ENCODE measurements around the gene DNER.
A peak's percentile ranks its signal among the peaks of the same experiment; 100 is the strongest.

Gene DNER

DNA sequence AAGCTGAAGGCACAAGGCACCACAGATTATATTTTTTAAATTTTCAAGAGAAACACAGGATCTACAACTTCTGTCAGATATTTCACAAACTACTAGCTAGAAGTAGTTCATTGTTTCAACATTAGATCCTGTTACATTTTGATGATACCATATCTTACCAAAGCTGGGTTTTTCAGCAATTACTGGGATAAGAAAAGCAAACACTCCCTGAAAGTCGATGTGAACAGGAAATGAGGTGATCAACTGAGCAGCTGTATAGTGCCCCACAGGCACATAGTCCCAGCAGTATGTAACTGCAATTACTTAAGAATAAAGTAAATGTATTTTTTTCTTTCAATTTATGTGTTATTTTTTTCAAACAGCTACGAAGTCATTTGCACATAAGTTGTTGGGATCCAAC is 103.5 kb downstream of the DNER start:
- no peak overlapping the region for H3K4me3 ChIP-seq (ENCODE audit: low read depth, low read length)
- H3K27ac ChIP-seq: peak overlapping the region; percentile 92
- no peaks in the 10 kb centered on the region for H3K36me3 ChIP-seq (replicated peaks)
- no peaks in the 10 kb centered on the region for H3K27me3 ChIP-seq (replicated peaks)
- peak; percentile 32 for DNase-seq
- in situ Hi-C loops (cut with HindIII; ENCODE audit: low pct_ligation_motif_present, low sequenced_read_pairs): no loop called here
- TF ChIP-seq, protein P1, sequence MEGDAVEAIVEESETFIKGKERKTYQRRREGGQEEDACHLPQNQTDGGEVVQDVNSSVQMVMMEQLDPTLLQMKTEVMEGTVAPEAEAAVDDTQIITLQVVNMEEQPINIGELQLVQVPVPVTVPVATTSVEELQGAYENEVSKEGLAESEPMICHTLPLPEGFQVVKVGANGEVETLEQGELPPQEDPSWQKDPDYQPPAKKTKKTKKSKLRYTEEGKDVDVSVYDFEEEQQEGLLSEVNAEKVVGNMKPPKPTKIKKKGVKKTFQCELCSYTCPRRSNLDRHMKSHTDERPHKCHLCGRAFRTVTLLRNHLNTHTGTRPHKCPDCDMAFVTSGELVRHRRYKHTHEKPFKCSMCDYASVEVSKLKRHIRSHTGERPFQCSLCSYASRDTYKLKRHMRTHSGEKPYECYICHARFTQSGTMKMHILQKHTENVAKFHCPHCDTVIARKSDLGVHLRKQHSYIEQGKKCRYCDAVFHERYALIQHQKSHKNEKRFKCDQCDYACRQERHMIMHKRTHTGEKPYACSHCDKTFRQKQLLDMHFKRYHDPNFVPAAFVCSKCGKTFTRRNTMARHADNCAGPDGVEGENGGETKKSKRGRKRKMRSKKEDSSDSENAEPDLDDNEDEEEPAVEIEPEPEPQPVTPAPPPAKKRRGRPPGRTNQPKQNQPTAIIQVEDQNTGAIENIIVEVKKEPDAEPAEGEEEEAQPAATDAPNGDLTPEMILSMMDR (IDR thresholded peaks at IDR 0.05; ENCODE audit: low read depth, low read length, missing control alignments): no peak

DNA sequence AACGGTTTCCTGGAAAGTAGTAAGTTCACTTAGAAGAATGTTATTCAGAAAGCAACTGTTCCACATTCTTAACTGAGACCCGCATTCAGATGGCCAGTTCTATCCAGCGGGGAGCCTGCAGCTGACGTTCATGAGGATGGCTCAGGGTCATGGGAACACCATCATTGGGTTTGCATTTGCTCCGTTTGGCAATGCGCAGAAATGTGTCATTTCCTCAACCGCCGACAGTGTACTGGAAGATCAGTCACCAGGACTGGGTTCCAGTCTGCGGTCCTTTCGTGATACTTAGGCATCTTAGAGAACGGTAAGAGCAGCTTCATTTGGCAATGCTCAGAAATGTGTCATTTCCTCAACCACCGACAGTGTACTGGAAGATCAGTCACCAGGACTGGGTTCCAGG is 104.0 kb downstream of the DNER start:
- no peaks in the 10 kb centered on the region for H3K27me3 ChIP-seq (replicated peaks)
- peak overlapping the region; percentile 92 for H3K27ac ChIP-seq
- in situ Hi-C loops (cut with HindIII; ENCODE audit: low pct_ligation_motif_present, low sequenced_read_pairs): no loop called here
- TF ChIP-seq, protein P1 (IDR thresholded peaks at IDR 0.05; ENCODE audit: low read depth, low read length, missing control alignments): no peak
- H3K36me3 ChIP-seq (replicated peaks): no peaks in the 10 kb centered on the region
- DNase-seq: peak; percentile 88
- H3K4me3 ChIP-seq (ENCODE audit: low read depth, low read length): no peak overlapping the region

DNA sequence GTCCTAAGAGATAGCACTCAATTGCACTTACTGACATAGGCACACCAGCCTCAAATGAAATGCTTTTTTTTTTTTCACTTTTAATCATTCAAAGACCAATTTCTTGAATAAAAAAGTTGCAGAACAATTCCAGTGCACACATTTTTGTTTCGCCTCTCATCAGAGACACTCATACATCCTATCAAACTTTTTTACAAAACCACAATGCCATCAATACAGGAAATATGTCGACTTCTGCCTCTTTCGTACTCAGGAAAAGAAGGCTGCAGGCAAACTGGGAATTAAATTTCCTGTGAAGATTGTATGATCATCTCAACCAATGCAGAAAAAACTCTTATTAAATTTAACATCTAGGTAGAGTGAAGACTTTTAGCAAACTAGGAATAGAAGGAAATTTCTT is 112.4 kb downstream of the DNER start:
- no peak overlapping the region for H3K27ac ChIP-seq
- DNase-seq: no peak

DNA sequence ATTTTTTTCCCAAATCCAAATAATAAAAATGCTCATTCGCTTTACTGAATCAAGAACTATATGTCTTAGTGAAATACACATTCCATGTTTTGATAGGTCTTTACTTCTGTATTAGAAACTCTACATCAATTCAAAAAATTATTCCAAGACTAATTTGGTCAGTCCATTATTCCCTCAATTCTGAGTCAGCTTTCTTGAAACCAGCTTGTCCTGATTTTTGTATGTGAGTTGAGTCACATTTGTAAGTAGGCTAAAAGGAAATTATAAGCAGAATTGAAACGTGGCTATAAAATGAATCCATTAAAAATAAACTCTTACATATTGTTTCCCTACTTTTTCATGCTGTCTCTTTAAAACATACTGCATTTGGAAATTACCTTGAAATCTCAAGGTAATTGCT is 113.0 kb downstream of the DNER start:
- TF ChIP-seq, protein P1 (IDR thresholded peaks at IDR 0.05; ENCODE audit: low read depth, low read length, missing control alignments): no peak
- Histone ChIP-seq H3K27me3 (replicated peaks) (no peaks in the 10 kb centered on the region), H3K36me3 (replicated peaks) (no peaks in the 10 kb centered on the region), H3K4me3 (ENCODE audit: low read depth, low read length) (no peak overlapping the region), H3K27ac (no peak overlapping the region)
- in situ Hi-C loops (cut with HindIII; ENCODE audit: low pct_ligation_motif_present, low sequenced_read_pairs): no loop called here
- no peak for DNase-seq

More for the DNA sequence above, 112.4 kb downstream of the DNER start:
- Histone ChIP-seq H3K27me3 (replicated peaks) (no peaks in the 10 kb centered on the region), H3K36me3 (replicated peaks) (no peaks in the 10 kb centered on the region), H3K4me3 (ENCODE audit: low read depth, low read length) (no peak overlapping the region)
- TF ChIP-seq, protein P1 (IDR thresholded peaks at IDR 0.05; ENCODE audit: low read depth, low read length, missing control alignments): no peak
- in situ Hi-C loops (cut with HindIII; ENCODE audit: low pct_ligation_motif_present, low sequenced_read_pairs): no loop called here

DNA sequence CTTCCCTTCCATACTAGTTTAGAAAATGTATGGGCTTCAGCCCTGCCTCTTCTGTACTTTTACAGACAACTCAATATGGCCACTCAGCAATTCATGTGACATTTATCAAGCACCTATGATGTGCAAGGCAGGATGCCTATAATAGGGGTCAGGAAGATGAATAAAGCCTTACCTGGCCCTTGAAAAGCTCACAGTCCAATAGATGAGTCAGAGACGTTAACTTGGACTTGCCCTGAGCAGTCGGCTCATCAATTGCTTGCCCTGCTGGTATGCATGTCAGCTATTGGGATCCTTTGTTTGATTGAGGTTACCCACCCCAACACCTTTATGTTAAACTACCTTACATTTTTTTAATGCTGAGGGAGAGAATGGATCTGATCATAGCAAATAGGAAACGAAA is 116.1 kb downstream of the DNER start:
- TF ChIP-seq, protein P1 (IDR thresholded peaks at IDR 0.05; ENCODE audit: low read depth, low read length, missing control alignments): no peak
- H3K27ac ChIP-seq: no peak overlapping the region
- H3K27me3 ChIP-seq (replicated peaks): no peaks in the 10 kb centered on the region
- no peak for DNase-seq
- no peak overlapping the region for H3K4me3 ChIP-seq (ENCODE audit: low read depth, low read length)
- in situ Hi-C loops (cut with HindIII; ENCODE audit: low pct_ligation_motif_present, low sequenced_read_pairs): no loop called here
- H3K36me3 ChIP-seq (replicated peaks): no peaks in the 10 kb centered on the region

DNA sequence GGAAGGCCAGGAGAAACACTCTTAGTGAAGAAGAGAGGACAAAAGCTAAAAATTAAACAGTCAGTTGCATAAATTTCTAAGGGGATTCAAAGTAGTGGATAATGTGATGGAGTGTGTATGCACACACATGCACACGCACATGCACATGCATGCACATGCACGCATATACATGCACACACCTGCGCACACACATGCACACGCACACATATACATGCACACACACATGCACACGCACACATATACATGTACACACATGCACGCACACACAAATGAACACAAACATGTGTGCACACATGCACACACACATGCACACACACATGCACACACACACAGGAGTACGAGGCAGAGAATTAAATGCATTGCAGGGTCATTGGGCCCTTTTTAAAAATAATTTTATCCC is 117.6 kb downstream of the DNER start:
- in situ Hi-C loops (cut with HindIII; ENCODE audit: low pct_ligation_motif_present, low sequenced_read_pairs): no loop called here
- no peaks in the 10 kb centered on the region for H3K27me3 ChIP-seq (replicated peaks)
- TF ChIP-seq, protein P1 (IDR thresholded peaks at IDR 0.05; ENCODE audit: low read depth, low read length, missing control alignments): no peak
- no peaks in the 10 kb centered on the region for H3K36me3 ChIP-seq (replicated peaks)
- no peak for DNase-seq
- no peak overlapping the region for H3K27ac ChIP-seq
- H3K4me3 ChIP-seq (ENCODE audit: low read depth, low read length): no peak overlapping the region
